ENCODE data around the gene MS4A6E.

GRCh38 chr11:60282286-60282685, 44.8 kb upstream of the MS4A6E start:
- TF ChIP-seq CTCF (IDR thresholded peaks at IDR 0.05) (no peak), POLR2A (IDR thresholded peaks at IDR 0.05) (no peak)
